PC-9 (cell line): ENCODE measurements around the gene HELT. TPM values are rescaled to one million over a fixed set of nuclear protein-coding genes. Genes with fewer than 3 reads are reported as not detected.

Experiments used
- BruUV-seq: library from RNA; stranded (reverse); fragments of 400-500 nt; replicated peaks from 2 replicates; lab custom pipeline; 2021; lab: Mats Ljungman, UMichigan
- CTCF ChIA-PET: fragments of 300-600 bp; sonication (Branson Sonifier 250); formaldehyde crosslinking; loops from one replicate; lab custom pipeline; 2022; ENCODE audit warnings: antibody characterized with exemption; lab: Charles Lee
- POLR2A ChIA-PET: fragments of 300-600 bp; sonication (Branson Sonifier 250); formaldehyde crosslinking; loops from one replicate; lab custom pipeline; 2022; ENCODE audit warnings: antibody characterized with exemption; ENCODE audit not compliant: unreplicated experiment; lab: Charles Lee
- DNase-seq, 2 experiments: peaks; one replicate each; pipeline versions ENCODE4 v3.0.0 to v3.0.0-alpha.2; 2015 to 2022; ENCODE audit warnings: mixed read lengths in 1 of 2
- H2AFZ ChIP-seq: fragments of 200-600 bp; sonication (generic); 2 replicates; pipeline ENCODE4 v1.8.1; 2017; ENCODE audit warnings: antibody characterized with exemption
- H3F3A ChIP-seq: fragments of 200-600 bp; sonication (generic); 2 replicates; pipeline ENCODE4 v1.8.1; 2017; ENCODE audit warnings: antibody characterized with exemption, mild to moderate bottlenecking, low read depth; ENCODE audit not compliant: insufficient read depth
- H3K27ac ChIP-seq: fragments of 200-600 bp; sonication (generic); 2 replicates; pipeline ENCODE4 v1.6.1; 2016; ENCODE audit warnings: mixed run types
- H3K27me3 ChIP-seq: fragments of 200-600 bp; sonication (generic); 2 replicates; pipeline ENCODE4 v1.6.1; 2016; ENCODE audit warnings: low read depth, mixed run types; ENCODE audit not compliant: insufficient read depth
- H3K36me3 ChIP-seq: fragments of 200-600 bp; sonication (generic); 2 replicates; pipeline ENCODE4 v1.6.1; 2016; ENCODE audit warnings: low read depth, mixed run types
- H3K4me1 ChIP-seq: fragments of 200-600 bp; sonication (generic); replicated peaks from 2 replicates; pipeline ENCODE4 v1.6.1; 2016; ENCODE audit warnings: mixed run types; ENCODE audit not compliant: insufficient read depth
- H3K4me2 ChIP-seq: fragments of 200-600 bp; sonication (generic); 2 replicates; pipeline ENCODE4 v1.6.1; 2017; ENCODE audit warnings: mixed run types
- H3K4me3 ChIP-seq: fragments of 200-600 bp; sonication (generic); 2 replicates; pipeline ENCODE4 v1.6.1; 2016; ENCODE audit warnings: mixed run types
- H3K79me2 ChIP-seq: fragments of 200-600 bp; sonication (generic); 2 replicates; pipeline ENCODE4 v1.6.1; 2017; ENCODE audit warnings: low read depth, mixed run types
- H3K9me2 ChIP-seq: fragments of 200-600 bp; sonication (generic); 2 replicates; pipeline ENCODE4 v1.8.1; 2017; ENCODE audit warnings: mild to moderate bottlenecking; ENCODE audit not compliant: insufficient read depth
- H3K9me3 ChIP-seq: fragments of 200-600 bp; sonication (generic); 2 replicates; pipeline ENCODE4 v1.8.1; 2016; ENCODE audit warnings: low read depth; ENCODE audit not compliant: insufficient read depth
- H4K20me1 ChIP-seq: fragments of 200-600 bp; sonication (generic); 2 replicates; pipeline ENCODE4 v1.8.1; 2017; ENCODE audit not compliant: insufficient read depth
- EZH2 ChIP-seq: fragments of 200-600 bp; sonication (generic); IDR thresholded peaks from 2 replicates; pipeline ENCODE4 v1.8.0; 2017; ENCODE audit warnings: antibody characterized with exemption, low read depth
- intact Hi-C: fragments of 100-400 bp; cut with micrococcal nuclease; formaldehyde crosslinking; loops from one replicate; pipeline ENCODE4 v1.10.0; 2022; ENCODE audit not compliant: unreplicated experiment
- total RNA-seq: library from RNA; stranded (reverse); gene quantifications from 2 replicates; pipeline ENCODE4 v1.2.3, GENCODE V29; 2021
- TF ChIP-seq, protein P1 (sequence below): fragments of 200-600 bp; sonication (generic); conservative IDR thresholded peaks from 2 replicates; pipeline ENCODE4 v1.6.1; 2017; ENCODE audit warnings: mixed run types, antibody characterized with exemption, mild to moderate bottlenecking, moderate library complexity

HELT gene
- total RNA-seq, 1 experiment from 2014 or later = not detected

DNA sequence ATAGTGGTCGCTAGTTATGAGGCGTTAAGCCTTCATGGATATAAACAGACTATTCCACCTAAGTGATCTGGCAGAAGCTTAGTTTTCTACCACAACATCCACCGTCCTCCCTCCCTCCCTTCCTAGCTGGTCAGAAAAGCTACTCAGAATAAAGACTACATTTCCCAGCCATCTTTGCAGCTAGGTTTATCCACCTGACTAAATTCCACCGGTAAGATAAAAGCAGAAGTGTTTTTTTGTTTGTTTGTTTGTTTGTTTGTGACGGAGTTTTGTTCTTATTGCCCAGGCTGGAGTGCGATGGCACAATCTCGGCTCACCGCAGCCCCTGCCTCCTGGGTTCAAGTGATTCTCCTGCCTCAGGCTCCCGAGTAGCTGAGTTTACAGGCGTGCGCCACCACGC lies 44.3 kb downstream of the HELT start:
- H3K36me3 ChIP-seq = no peaks in the 10 kb centered on the region
- H4K20me1 ChIP-seq = no peaks in the 10 kb centered on the region
- no peak overlapping the region for H3K4me2 ChIP-seq
- H3K9me3 ChIP-seq = no peaks in the 10 kb centered on the region
- H3K4me3 ChIP-seq = no peak overlapping the region
- no peak overlapping the region for H2AFZ ChIP-seq
- no peak for DNase-seq
- no peaks in the 10 kb centered on the region for H3K27me3 ChIP-seq
- intact Hi-C loops = no loop called here
- CTCF ChIA-PET = no interaction called here
- no peaks in the 10 kb centered on the region for H3K79me2 ChIP-seq
- no peaks in the 10 kb centered on the region for H3K4me1 ChIP-seq
- TF ChIP-seq, protein P1, sequence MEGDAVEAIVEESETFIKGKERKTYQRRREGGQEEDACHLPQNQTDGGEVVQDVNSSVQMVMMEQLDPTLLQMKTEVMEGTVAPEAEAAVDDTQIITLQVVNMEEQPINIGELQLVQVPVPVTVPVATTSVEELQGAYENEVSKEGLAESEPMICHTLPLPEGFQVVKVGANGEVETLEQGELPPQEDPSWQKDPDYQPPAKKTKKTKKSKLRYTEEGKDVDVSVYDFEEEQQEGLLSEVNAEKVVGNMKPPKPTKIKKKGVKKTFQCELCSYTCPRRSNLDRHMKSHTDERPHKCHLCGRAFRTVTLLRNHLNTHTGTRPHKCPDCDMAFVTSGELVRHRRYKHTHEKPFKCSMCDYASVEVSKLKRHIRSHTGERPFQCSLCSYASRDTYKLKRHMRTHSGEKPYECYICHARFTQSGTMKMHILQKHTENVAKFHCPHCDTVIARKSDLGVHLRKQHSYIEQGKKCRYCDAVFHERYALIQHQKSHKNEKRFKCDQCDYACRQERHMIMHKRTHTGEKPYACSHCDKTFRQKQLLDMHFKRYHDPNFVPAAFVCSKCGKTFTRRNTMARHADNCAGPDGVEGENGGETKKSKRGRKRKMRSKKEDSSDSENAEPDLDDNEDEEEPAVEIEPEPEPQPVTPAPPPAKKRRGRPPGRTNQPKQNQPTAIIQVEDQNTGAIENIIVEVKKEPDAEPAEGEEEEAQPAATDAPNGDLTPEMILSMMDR = no peak
- no peak for TF ChIP-seq EZH2
- H3F3A ChIP-seq = no peaks in the 10 kb centered on the region
- no peaks in the 10 kb centered on the region for H3K9me2 ChIP-seq
- no peak overlapping the region for H3K27ac ChIP-seq
- POLR2A ChIA-PET = no interaction called here
- no TSS peak for BruUV-seq

DNA sequence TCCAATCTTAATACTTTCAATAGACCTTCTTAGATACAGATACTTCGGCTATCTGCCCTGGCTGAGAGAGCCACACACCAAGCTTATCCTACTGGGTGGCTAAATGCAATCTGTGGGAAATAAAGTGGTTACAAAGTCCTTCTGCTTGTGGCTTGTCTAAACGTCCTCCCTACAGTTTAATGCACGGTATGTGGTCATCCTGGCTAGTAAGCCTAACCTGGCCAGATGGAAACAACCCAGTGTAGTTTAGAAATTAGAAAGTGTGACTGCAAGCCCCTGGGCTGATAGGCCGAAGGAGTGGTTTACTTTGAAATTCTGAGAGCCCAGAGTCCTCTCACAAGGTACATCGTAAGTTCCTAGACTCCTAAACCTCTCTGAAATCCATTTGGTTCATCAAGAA lies 47.9 kb downstream of the HELT start:
- no TSS peak for BruUV-seq
- intact Hi-C loops = no loop called here
- no peak overlapping the region for H2AFZ ChIP-seq

DNA sequence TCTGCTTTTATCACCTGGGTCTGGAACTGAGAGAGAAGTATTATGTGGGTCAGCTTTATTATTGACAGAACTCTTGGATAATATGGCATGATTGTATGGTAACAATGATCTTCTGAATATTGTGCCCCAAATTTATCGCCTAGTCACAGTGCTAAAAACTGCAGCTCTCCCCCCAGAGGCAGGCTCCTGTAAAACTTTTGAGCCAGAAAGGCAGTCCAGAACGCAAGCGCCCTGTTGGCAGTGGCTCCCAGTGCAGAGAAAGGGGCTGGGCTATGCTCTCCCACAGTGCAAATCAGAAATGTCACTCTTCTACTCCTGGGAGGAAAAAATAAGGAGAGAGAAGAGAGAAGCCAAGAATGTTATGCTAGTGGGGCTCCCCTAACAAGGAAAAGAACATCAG lies 50.5 kb downstream of the HELT start:
- Histone ChIP-seq H3K4me3 (no peak overlapping the region), H4K20me1 (no peaks in the 10 kb centered on the region), H3F3A (no peaks in the 10 kb centered on the region), H3K79me2 (no peaks in the 10 kb centered on the region), H3K27me3 (no peaks in the 10 kb centered on the region), H3K4me1 (no peaks in the 10 kb centered on the region), H3K27ac (no peak overlapping the region), H2AFZ (no peak overlapping the region), H3K9me2 (no peaks in the 10 kb centered on the region), H3K36me3 (no peaks in the 10 kb centered on the region), H3K4me2 (no peak overlapping the region), H3K9me3 (no peaks in the 10 kb centered on the region)
- intact Hi-C loops = no loop called here
- no peak for TF ChIP-seq EZH2
- TF ChIP-seq, protein P1 = no peak
- no peak for DNase-seq
- POLR2A ChIA-PET = no interaction called here
- CTCF ChIA-PET = no interaction called here
- BruUV-seq = no TSS peak

More for the DNA sequence above, 47.9 kb downstream of the HELT start:
- POLR2A ChIA-PET = no interaction called here
- Histone ChIP-seq H3K9me3 (no peaks in the 10 kb centered on the region), H3K4me2 (no peak overlapping the region), H3K27ac (no peak overlapping the region), H3K9me2 (no peaks in the 10 kb centered on the region), H4K20me1 (no peaks in the 10 kb centered on the region), H3K4me3 (no peak overlapping the region), H3K79me2 (no peaks in the 10 kb centered on the region), H3K27me3 (no peaks in the 10 kb centered on the region), H3K4me1 (no peaks in the 10 kb centered on the region), H3K36me3 (no peaks in the 10 kb centered on the region), H3F3A (no peaks in the 10 kb centered on the region)
- no peak for DNase-seq
- CTCF ChIA-PET = no interaction called here
- no peak for TF ChIP-seq EZH2
- TF ChIP-seq, protein P1 = no peak

Other genes starting within 250 kb of the HELT start
- gene ACSL1, start 192.5 kb upstream of the HELT start, total RNA-seq = 50.1 and 96.6 TPM in 2 replicates
- gene SLC25A4, start 124.8 kb downstream of the HELT start, total RNA-seq = 15.6 and 15.9 TPM in 2 replicates
- 33.4 and 48.2 TPM in 2 replicates for gene CFAP97, start 185.5 kb downstream of the HELT start, total RNA-seq
- 18.0 and 20.1 TPM in 2 replicates for gene SNX25, start 191.1 kb downstream of the HELT start, total RNA-seq